Measurements from ENCODE around the gene CLEC1A.

CLEC1A gene

DNA sequence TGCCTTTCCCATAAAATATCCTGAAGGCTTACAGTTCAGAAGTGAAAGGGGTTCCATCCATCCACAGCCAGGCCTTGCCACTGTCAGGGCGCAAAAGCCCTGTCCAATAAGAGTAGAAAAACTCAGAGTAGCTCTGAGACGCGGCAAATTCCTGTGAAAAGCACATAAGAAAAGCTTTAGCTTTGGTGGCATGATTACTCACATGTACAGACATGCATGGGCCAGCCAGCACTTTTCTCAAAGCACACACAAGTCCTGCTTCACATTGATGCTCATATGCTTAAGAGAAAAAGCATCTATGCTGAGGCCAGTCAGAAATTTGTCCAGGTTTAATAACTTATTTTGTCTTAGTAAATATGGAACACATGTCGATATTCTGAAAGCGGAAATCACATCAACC, 25.5 kb downstream of the CLEC1A start:
- no peak for DNase-seq (ENCODE audit: low read depth)
- H3K4me3 ChIP-seq (replicated peaks; ENCODE audit: low read depth, low read length) = no peak overlapping the region
- TF ChIP-seq, protein P1, sequence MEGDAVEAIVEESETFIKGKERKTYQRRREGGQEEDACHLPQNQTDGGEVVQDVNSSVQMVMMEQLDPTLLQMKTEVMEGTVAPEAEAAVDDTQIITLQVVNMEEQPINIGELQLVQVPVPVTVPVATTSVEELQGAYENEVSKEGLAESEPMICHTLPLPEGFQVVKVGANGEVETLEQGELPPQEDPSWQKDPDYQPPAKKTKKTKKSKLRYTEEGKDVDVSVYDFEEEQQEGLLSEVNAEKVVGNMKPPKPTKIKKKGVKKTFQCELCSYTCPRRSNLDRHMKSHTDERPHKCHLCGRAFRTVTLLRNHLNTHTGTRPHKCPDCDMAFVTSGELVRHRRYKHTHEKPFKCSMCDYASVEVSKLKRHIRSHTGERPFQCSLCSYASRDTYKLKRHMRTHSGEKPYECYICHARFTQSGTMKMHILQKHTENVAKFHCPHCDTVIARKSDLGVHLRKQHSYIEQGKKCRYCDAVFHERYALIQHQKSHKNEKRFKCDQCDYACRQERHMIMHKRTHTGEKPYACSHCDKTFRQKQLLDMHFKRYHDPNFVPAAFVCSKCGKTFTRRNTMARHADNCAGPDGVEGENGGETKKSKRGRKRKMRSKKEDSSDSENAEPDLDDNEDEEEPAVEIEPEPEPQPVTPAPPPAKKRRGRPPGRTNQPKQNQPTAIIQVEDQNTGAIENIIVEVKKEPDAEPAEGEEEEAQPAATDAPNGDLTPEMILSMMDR (IDR thresholded peaks at IDR 0.05; ENCODE audit: low read length, missing control alignments) = no peak

DNA sequence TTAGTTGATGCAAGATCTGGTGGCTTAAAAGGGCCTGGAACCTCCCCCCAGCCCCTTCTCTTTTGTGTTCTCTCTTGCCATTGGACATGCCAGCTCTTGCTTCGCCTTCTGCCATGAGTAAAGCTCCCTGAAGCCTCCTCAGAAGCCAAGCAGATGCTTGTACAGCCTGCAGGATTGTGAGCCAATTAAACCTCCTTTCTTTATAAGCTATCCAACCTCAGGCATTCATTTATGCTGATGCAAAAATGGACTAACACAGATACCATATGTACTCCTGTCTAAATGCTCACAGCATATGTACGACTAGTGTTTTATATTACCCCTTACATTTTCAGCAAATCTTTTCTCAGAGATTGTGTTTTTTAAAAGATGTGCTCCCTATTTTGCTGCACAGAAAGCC, 26.7 kb downstream of the CLEC1A start:
- DNase-seq (ENCODE audit: low read depth) = no peak
- TF ChIP-seq, protein P1 (IDR thresholded peaks at IDR 0.05; ENCODE audit: low read length, missing control alignments) = no peak

DNA sequence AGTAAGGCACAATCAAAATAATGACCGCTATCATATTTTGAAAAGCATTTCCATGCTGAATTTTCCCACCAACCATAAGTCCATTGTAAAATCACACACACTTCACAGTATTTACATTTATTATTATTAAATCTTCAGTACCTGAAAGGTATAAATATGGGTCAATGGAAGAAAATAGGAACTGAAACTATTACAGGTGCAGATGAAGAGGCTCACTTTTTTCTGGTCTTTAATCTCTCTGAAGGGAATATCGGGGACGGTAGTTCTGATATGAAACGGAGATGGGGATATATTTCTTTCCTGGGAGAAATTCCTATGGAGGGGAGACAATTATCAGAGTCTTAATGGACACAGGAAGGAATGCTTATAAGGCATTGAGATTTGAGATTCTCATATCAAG, 28.4 kb downstream of the CLEC1A start:
- no peak for DNase-seq (ENCODE audit: low read depth)
- H3K4me3 ChIP-seq (replicated peaks; ENCODE audit: low read depth, low read length) = no peak overlapping the region
- TF ChIP-seq, protein P1 (IDR thresholded peaks at IDR 0.05; ENCODE audit: low read length, missing control alignments) = no peak

More for the DNA sequence above, 26.7 kb downstream of the CLEC1A start:
- H3K4me3 ChIP-seq (replicated peaks; ENCODE audit: low read depth, low read length) = no peak overlapping the region

DNA sequence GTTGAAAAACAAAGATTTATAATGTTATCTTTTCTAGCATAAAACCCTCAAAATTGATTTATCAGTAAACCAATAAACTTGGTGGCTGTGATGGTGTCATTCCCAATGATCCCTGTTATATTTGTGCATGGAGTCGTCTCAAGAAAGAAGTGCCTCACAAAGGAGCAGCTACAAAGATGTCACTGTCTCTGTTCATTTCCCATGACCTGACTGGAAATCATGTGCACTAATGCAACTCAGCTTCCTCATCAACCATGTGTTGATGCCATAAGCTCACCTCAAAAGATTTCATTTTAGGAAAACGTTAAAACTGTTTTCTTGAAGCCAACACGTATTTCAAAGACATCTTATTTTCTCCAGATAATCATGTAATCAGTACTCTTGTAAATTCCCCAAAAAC, 28.8 kb downstream of the CLEC1A start:
- DNase-seq (ENCODE audit: low read depth) = no peak
- no peak overlapping the region for H3K4me3 ChIP-seq (replicated peaks; ENCODE audit: low read depth, low read length)
- TF ChIP-seq, protein P1 (IDR thresholded peaks at IDR 0.05; ENCODE audit: low read length, missing control alignments) = no peak

DNA sequence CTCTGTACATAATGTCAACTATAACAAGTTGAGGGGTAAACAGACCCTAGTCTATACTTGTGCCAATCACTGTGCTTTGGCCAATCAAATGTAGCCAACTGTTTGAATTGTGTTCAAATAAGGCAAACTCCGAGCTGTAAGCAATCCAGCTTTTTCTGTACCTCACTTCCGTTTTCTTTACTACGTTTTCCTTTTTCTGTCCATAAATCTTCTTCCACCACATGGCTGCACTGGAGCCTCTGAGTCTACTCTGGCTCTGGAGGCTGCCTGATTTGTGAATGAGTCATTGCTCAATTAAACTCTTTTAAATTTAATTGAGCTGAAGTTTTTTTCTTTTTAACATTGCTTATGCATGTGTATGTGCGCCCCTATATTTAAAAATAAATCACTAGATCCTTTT, 29.7 kb downstream of the CLEC1A start:
- peak; percentile 3 for DNase-seq (ENCODE audit: low read depth)
- TF ChIP-seq, protein P1 (IDR thresholded peaks at IDR 0.05; ENCODE audit: low read length, missing control alignments) = no peak
- no peak overlapping the region for H3K4me3 ChIP-seq (replicated peaks; ENCODE audit: low read depth, low read length)

DNA sequence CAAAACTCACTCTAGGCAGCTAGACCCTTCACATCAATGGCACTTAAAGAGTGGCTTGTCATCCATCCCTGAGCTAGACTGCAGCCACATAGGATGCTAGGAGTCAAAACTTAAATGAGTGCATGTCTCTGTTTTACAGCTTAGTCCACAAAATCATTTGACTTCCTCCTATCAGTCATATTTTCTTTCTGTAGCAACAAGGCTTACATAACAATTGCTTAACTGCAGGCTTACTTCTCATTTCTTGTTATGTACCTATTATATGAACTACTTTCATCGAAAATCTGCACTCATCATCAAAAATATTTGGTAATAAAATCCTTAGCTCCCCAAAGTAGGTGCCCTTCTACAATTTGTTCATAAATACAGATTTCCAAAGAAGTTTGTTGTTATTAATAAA, 30.1 kb downstream of the CLEC1A start:
- DNase-seq (ENCODE audit: low read depth) = no peak
- TF ChIP-seq, protein P1 (IDR thresholded peaks at IDR 0.05; ENCODE audit: low read length, missing control alignments) = no peak
- no peak overlapping the region for H3K4me3 ChIP-seq (replicated peaks; ENCODE audit: low read depth, low read length)

DNA sequence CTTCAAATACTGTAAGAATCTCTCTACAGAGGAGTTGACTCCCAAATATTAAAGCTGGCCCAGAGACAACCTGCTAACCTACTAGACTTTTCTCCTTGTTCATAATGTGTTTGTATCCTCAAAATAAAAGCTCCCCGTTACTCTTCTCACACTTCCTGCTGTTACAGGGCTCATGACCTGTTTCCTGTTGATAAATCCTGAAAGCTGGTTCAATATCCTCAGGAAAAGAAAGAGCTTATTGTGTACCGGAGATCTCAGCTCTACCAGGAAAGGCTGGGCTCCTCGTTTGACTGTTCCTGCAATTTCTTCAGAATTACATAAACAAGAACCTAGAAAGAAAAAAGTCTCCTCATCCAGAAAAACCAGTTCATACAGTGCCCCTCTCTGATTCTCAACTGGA, 30.8 kb downstream of the CLEC1A start:
- TF ChIP-seq, protein P1 (IDR thresholded peaks at IDR 0.05; ENCODE audit: low read length, missing control alignments) = no peak
- DNase-seq (ENCODE audit: low read depth) = peak; percentile 10
- H3K4me3 ChIP-seq (replicated peaks; ENCODE audit: low read depth, low read length) = no peak overlapping the region
